Activated naive CD4-positive, alpha-beta T cell treated with anti-CD3 and anti-CD28 coated beads, Interleukin-2, amount 10 ng/mL, durations not matched to agents 7 days and 5 days (primary cell): Measurements from ENCODE around the gene ITPR2.
"Not testable (repeated sequence)": the region's sequence is repeated elsewhere in the genome, so short reads cannot be mapped to it uniquely, and the experiment has no call there.

Experiments used
- CTCF ChIA-PET: fragments of 350-600 bp; sonication (Branson Sonifier 250); formaldehyde crosslinking; loops from one replicate; lab custom pipeline; 2021; ENCODE audit warnings: antibody characterized with exemption; lab: Charles Lee
- DNase-seq: peaks from one replicate; pipeline ENCODE4 v3.0.0-alpha.2; 2020
- H3K27ac Mint-ChIP-seq: one replicate; pipeline ENCODE4 v1.8.0; 2021; ENCODE audit warnings: mild to moderate bottlenecking, moderate library complexity, mixed read lengths
- H3K27me3 Mint-ChIP-seq: one replicate; pipeline ENCODE4 v1.8.0; 2021; ENCODE audit warnings: mild to moderate bottlenecking, mixed read lengths
- H3K36me3 Mint-ChIP-seq: one replicate; pipeline ENCODE4 v1.8.0; 2021; ENCODE audit warnings: mixed read lengths
- H3K4me1 Mint-ChIP-seq: one replicate; pipeline ENCODE4 v1.8.0; 2021; ENCODE audit warnings: mixed read lengths
- H3K4me3 Mint-ChIP-seq: one replicate; pipeline ENCODE4 v1.8.0; 2021; ENCODE audit warnings: mild to moderate bottlenecking, moderate library complexity, mixed read lengths
- H3K9me3 Mint-ChIP-seq: one replicate; pipeline ENCODE4 v1.8.0; 2021; ENCODE audit warnings: mixed read lengths

ITPR2 gene

GRCh38 chr12:26318661-26319068, 514.3 kb downstream of the ITPR2 start:
- DNase-seq = no peak
- H3K27me3 Mint-ChIP-seq = no peaks in the 10 kb centered on the region
- peaks cover 13% of the 10 kb centered on the region for H3K9me3 Mint-ChIP-seq
- no peaks in the 10 kb centered on the region for H3K36me3 Mint-ChIP-seq
- H3K27ac Mint-ChIP-seq = no peak overlapping the region
- CTCF ChIA-PET = interaction anchor here (0.8 kb wide), 1 partner anchor 121 kb away, joined by 3 read pairs; no protein-coding TSS in a partner anchor
- H3K4me3 Mint-ChIP-seq = no peak overlapping the region
- H3K4me1 Mint-ChIP-seq = no peaks in the 10 kb centered on the region

GRCh38 chr12:26317942-26318575, 514.9 kb downstream of the ITPR2 start:
- peaks cover 15% of the 10 kb centered on the region for H3K9me3 Mint-ChIP-seq
- no peaks in the 10 kb centered on the region for H3K27me3 Mint-ChIP-seq
- no peak overlapping the region for H3K4me3 Mint-ChIP-seq
- no peaks in the 10 kb centered on the region for H3K4me1 Mint-ChIP-seq
- no peak overlapping the region for H3K27ac Mint-ChIP-seq
- H3K36me3 Mint-ChIP-seq = no peaks in the 10 kb centered on the region
- CTCF ChIA-PET = interaction anchor here (0.8 kb wide), 1 partner anchor 120 kb away, joined by 3 read pairs; no protein-coding TSS in a partner anchor
- DNase-seq = no peak

DNA sequence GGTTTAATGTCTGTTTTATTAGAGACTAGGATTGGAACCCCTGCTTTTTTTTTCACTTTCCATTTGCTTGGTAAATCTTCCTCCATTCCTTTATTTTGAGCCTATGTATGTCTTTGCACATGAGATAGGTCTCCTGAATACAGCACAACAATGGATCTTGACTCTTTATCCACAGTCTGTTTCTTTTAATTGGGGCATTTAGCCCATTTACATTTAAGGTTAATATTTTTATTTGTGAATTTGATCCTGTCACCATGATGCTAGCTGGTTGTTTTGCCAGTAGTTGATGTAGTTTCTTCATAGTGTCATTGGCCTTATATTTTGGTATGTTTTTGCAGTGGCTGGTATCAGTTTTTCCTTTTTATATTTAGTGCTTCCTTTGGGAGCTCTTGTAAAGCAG, 518.9 kb downstream of the ITPR2 start:
- peaks cover 12% of the 10 kb centered on the region for H3K9me3 Mint-ChIP-seq
- CTCF ChIA-PET, DNase-seq, H3K4me1 Mint-ChIP-seq, H3K36me3 Mint-ChIP-seq, H3K4me3 Mint-ChIP-seq, H3K27me3 Mint-ChIP-seq, H3K27ac Mint-ChIP-seq: not testable (repeated sequence)

DNA sequence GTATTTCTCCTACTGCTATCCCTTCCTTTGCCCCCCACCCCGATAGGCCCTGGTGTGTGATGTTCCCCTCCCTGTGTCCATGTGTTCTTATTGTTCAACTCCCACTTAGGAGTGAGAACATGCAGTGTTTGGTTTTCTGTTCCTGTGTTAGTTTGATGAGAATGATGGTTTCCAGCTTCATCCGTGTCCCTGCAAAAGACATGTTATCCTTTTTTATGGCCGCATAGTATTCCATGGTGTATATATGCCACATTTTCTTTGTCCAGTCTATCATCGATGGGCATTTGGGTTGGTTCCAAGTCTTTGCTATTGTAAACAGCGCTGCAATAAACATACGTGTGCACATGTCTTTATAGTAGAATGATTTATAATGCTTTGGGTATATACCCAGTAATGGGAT, 522.5 kb downstream of the ITPR2 start:
- H3K4me3 Mint-ChIP-seq, H3K27me3 Mint-ChIP-seq, H3K9me3 Mint-ChIP-seq, CTCF ChIA-PET, DNase-seq, H3K27ac Mint-ChIP-seq, H3K36me3 Mint-ChIP-seq, H3K4me1 Mint-ChIP-seq: not testable (repeated sequence)

GRCh38 chr12:26309634-26310033, 523.4 kb downstream of the ITPR2 start:
- no peaks in the 10 kb centered on the region for H3K4me1 Mint-ChIP-seq
- CTCF ChIA-PET = no interaction called here
- no peak overlapping the region for H3K27ac Mint-ChIP-seq
- no peak for DNase-seq
- peaks cover 3% of the 10 kb centered on the region for H3K9me3 Mint-ChIP-seq
- no peak overlapping the region for H3K4me3 Mint-ChIP-seq
- H3K36me3 Mint-ChIP-seq = no peaks in the 10 kb centered on the region
- H3K27me3 Mint-ChIP-seq = peaks cover 6% of the 10 kb centered on the region

GRCh38 chr12:26304273-26304672, 528.7 kb downstream of the ITPR2 start:
- no peak for DNase-seq
- no peak overlapping the region for H3K4me3 Mint-ChIP-seq
- H3K4me1 Mint-ChIP-seq = no peaks in the 10 kb centered on the region
- H3K36me3 Mint-ChIP-seq = no peaks in the 10 kb centered on the region
- no peaks in the 10 kb centered on the region for H3K9me3 Mint-ChIP-seq
- H3K27ac Mint-ChIP-seq = no peak overlapping the region
- peaks cover 10% of the 10 kb centered on the region for H3K27me3 Mint-ChIP-seq
- CTCF ChIA-PET = no interaction called here

DNA sequence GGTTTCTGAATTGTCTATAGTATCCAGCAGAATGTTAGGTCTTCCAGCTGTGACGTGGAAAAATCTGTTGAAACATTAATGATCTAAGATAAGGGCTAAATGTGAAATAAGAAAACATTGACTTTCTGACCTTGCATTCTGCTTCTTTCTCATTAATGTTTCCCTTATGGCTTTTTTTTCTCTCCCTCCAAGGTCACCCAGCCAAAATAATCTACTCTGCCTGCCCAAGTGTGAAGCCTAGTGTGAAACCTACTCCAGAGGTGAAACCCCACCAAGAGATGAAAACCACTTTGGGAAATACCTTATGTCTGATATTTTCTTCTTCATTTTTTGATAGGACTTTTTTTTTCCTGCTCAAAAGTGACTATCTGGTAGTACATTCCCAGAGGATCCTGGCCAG, 529.6 kb downstream of the ITPR2 start:
- CTCF ChIA-PET = no interaction called here

DNA sequence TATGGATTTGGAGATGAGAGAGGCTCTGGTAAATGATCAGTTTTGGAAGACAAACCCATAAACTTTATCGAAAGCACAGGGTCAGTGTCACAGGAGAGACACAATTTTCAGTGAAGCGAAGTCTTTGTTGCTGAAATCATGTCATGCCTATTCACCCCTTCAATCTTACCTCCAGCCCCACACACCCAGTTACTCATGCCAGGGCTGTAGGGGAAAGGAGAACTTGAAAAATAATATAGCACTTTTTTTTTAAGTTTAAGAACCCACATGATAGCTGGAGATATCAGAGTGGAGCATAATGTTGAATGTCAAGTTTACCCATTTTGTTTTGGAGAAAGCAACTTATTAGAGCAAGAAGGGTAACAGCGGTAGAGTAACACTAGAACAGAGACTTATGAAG, 530.2 kb downstream of the ITPR2 start:
- H3K4me1 Mint-ChIP-seq = peaks cover 12% of the 10 kb centered on the region
- H3K27ac Mint-ChIP-seq = no peak overlapping the region
- H3K9me3 Mint-ChIP-seq = no peaks in the 10 kb centered on the region

More for the DNA sequence above, 529.6 kb downstream of the ITPR2 start:
- H3K36me3 Mint-ChIP-seq = no peaks in the 10 kb centered on the region
- H3K27me3 Mint-ChIP-seq = peaks cover 10% of the 10 kb centered on the region
- H3K4me1 Mint-ChIP-seq = peaks cover 7% of the 10 kb centered on the region
- no peak overlapping the region for H3K27ac Mint-ChIP-seq
- DNase-seq = no peak
- H3K9me3 Mint-ChIP-seq = no peaks in the 10 kb centered on the region
- no peak overlapping the region for H3K4me3 Mint-ChIP-seq

GRCh38 chr12:26299751-26300150, 533.2 kb downstream of the ITPR2 start:
- peaks cover 12% of the 10 kb centered on the region for H3K4me1 Mint-ChIP-seq
- no peak overlapping the region for H3K27ac Mint-ChIP-seq
- no peaks in the 10 kb centered on the region for H3K9me3 Mint-ChIP-seq
- H3K36me3 Mint-ChIP-seq = no peaks in the 10 kb centered on the region
- no peak for DNase-seq
- H3K4me3 Mint-ChIP-seq = no peak overlapping the region
- peaks cover 4% of the 10 kb centered on the region for H3K27me3 Mint-ChIP-seq
- CTCF ChIA-PET = no interaction called here

More for the DNA sequence above, 530.2 kb downstream of the ITPR2 start:
- H3K36me3 Mint-ChIP-seq = no peaks in the 10 kb centered on the region
- no peak for DNase-seq
- CTCF ChIA-PET = no interaction called here
- peaks cover 10% of the 10 kb centered on the region for H3K27me3 Mint-ChIP-seq
- no peak overlapping the region for H3K4me3 Mint-ChIP-seq

DNA sequence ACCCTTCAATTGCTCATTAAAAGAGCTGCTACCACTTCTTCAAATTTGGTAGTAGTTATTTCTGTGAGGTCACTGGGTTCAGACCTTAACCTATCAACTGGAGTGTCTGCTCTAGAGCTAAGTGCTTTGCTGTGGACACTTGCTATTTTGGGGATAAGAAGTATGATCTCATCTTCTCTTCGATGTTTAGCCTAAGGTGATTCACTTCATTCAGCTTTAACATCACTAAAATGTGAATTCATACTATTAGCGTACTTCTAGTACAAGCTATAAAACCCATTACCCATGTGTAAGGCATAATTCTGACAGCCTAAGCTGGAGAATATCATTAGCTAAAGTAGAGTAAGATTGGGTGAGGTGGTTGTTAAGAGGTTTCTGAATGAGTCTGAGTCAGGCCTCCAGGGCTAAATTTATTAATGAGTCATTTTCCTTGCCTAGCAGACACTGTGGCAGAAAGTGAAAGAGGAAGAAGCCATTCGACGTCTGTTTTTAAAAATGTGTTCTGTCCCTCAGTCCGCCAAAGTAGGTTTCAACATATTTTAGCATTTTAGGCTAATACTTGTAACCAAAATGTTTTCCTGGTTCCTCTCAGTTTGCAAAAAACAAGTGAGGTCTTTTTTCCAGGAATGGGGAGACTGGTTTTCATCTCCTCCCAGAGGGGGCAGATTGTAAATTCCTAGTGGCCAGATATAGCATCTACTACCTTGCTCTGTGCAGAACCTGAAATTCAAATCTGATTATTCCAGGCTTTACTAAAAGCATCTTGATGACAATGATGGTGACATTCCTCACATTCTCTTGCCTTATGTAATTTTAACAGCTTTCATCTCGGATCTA, 534.0 kb downstream of the ITPR2 start:
- CTCF ChIA-PET = interaction anchor here (0.7 kb wide), 1 partner anchor 474 kb away, joined by 3 read pairs; no protein-coding TSS in a partner anchor

DNA sequence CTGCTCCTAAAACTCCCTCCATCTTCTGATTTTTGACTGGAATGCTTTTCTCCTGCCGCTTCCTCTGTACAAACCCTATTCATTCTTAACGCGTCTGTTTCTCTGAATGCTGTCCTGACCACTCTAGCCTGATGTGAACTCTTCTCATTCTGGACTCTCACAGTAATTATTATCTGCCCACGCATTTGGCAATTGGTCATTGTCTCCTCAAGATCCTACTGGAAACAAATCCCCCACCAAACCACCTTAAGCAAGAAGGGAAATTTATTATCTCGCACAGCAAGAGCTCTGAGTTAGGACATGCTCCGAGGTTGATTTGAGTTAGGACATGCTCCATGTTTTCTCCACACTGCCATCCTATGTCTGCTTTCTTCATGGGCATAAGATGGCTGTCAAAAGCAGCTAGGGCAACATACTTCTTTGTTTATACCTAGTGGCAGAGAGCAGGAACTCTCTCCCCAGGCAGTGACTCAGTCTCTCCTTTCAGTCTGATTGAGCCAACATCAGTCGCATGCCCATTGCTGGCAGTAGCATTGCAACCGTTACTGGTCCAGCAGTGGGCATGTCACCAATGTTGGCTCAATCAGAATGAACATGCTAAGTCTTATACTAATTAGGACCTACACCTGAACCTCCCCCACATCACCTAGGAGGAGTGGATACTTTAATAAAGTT, 535.5 kb downstream of the ITPR2 start:
- peaks cover 12% of the 10 kb centered on the region for H3K4me1 Mint-ChIP-seq
- no peaks in the 10 kb centered on the region for H3K36me3 Mint-ChIP-seq
- CTCF ChIA-PET = no interaction called here
- no peak for DNase-seq
- H3K9me3 Mint-ChIP-seq = no peaks in the 10 kb centered on the region
- no peak overlapping the region for H3K4me3 Mint-ChIP-seq
- H3K27me3 Mint-ChIP-seq = no peaks in the 10 kb centered on the region
- no peak overlapping the region for H3K27ac Mint-ChIP-seq

More for the DNA sequence above, 534.0 kb downstream of the ITPR2 start:
- peaks cover 12% of the 10 kb centered on the region for H3K4me1 Mint-ChIP-seq
- peaks cover 4% of the 10 kb centered on the region for H3K27me3 Mint-ChIP-seq
- H3K4me3 Mint-ChIP-seq = peak overlapping the region; percentile 8
- no peaks in the 10 kb centered on the region for H3K9me3 Mint-ChIP-seq
- no peaks in the 10 kb centered on the region for H3K36me3 Mint-ChIP-seq
- no peak for DNase-seq
- no peak overlapping the region for H3K27ac Mint-ChIP-seq

DNA sequence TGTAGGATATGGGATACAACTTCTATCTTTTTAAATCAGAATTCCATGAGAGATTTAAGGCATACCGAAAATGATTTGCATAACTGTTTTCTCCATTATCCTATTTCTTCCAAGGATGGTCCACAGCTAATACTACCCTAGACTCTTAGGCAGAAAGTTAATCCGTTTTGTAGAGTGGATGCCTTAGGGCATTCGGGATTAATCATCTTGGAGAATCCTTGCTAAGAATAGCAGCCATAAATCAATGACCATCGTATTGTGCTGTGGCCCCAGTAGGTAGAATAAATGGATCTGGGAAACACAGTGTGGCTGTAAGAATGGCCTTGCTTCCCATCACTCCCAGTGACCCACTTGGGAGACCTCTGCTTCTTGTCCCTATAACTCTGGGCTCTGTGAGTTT, 538.0 kb downstream of the ITPR2 start:
- Mint-ChIP-seq H3K36me3 (no peaks in the 10 kb centered on the region), H3K4me1 (peaks cover 12% of the 10 kb centered on the region), H3K4me3 (no peak overlapping the region), H3K9me3 (no peaks in the 10 kb centered on the region), H3K27me3 (no peaks in the 10 kb centered on the region), H3K27ac (no peak overlapping the region)
- DNase-seq = no peak
- CTCF ChIA-PET = no interaction called here

DNA sequence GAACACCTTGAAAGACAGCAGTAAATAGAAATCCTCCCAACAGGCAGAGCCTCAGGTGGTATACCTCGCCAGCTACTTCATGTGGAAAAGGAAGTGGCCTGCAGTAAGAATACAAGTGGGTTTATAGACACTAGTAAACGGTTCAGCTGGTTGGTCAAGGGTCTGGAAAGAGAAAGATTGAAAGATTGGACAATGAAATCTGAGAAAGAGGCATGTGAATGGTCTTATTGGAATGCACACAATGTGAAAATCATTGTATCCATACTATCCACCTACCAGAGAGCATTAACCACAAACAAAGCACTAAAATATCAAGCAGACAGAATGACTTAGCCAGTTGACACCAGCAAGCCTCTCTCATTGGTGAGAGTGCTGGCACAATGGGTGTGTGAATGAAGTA, 539.4 kb downstream of the ITPR2 start:
- Mint-ChIP-seq H3K27ac (no peak overlapping the region), H3K4me3 (no peak overlapping the region), H3K9me3 (no peaks in the 10 kb centered on the region), H3K4me1 (peaks cover 5% of the 10 kb centered on the region), H3K27me3 (no peaks in the 10 kb centered on the region), H3K36me3 (no peaks in the 10 kb centered on the region)
- CTCF ChIA-PET = no interaction called here
- DNase-seq = no peak

DNA sequence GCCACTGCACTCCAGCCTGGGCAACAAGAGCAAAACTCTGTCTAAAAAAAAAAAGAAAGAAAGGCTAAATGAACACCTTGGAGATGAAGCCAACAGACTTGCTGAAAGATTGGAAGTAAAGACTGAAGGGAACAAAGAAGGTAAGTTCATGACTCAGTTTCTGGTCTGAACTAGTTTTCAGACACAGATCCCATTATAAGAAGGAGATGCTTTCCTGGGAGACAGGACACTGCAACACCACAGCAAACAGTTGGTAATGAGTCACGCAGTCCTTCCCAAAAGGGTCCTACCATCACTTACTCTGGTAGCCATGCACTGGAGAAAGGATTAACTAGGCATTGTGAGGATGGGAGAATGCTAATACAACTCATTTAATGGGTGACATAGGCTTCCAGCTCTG, 540.4 kb downstream of the ITPR2 start:
- no peaks in the 10 kb centered on the region for H3K27me3 Mint-ChIP-seq
- no peak overlapping the region for H3K27ac Mint-ChIP-seq
- CTCF ChIA-PET = no interaction called here
- no peaks in the 10 kb centered on the region for H3K36me3 Mint-ChIP-seq
- no peaks in the 10 kb centered on the region for H3K9me3 Mint-ChIP-seq
- no peak for DNase-seq
- no peak overlapping the region for H3K4me3 Mint-ChIP-seq
- no peaks in the 10 kb centered on the region for H3K4me1 Mint-ChIP-seq
